Germinal center (tissue), 1 donor: Measurements from ENCODE around the gene ACTL6B.
"Not testable (repeated sequence)": the region's sequence is repeated elsewhere in the genome, so short reads cannot be mapped to it uniquely, and the experiment has no call there.

Experiments used
- DNase-seq: peaks from one replicate; pipeline ENCODE4 v3.0.0; 2012; ENCODE audit warnings: mixed read lengths, low spot score

ACTL6B gene

GRCh38 chr7:100655908-100656674 is at the start of gene ACTL6B:
Gene ACTL6B, minus strand, starts transcription at chr7:100656448. Its CDS starts 94 bp downstream, at chr7:100656354.
- DNase-seq = peak; percentile 70

- peak; percentile 85 for DNase-seq
Observed at GRCh38 chr7:100705320-100705752, 49.1 kb upstream of the ACTL6B start.

GRCh38 chr7:100701089-100701488 is 44.8 kb upstream of the ACTL6B start:
- not testable (repeated sequence) for DNase-seq

- no peak for DNase-seq
Observed at GRCh38 chr7:100699018-100699417, 42.8 kb upstream of the ACTL6B start.

- no peak for DNase-seq
Observed at GRCh38 chr7:100696123-100696521, 39.9 kb upstream of the ACTL6B start.

- peak; percentile 86 for DNase-seq
Observed at GRCh38 chr7:100694098-100694745, 38.0 kb upstream of the ACTL6B start, which contains the start of gene GIGYF1. Gene GIGYF1, minus strand, starts transcription at chr7:100694250. Its CDS starts 6,012 bp downstream, at chr7:100688238.

GRCh38 chr7:100693312-100694097 is 37.3 kb upstream of the ACTL6B start:
- no peak for DNase-seq

- peak; percentile 2 for DNase-seq
Observed at GRCh38 chr7:100692578-100692961, 36.3 kb upstream of the ACTL6B start.

GRCh38 chr7:100691676-100692577 is 35.7 kb upstream of the ACTL6B start:
- DNase-seq = peak; percentile 85

GRCh38 chr7:100689230-100690135 is 33.2 kb upstream of the ACTL6B start:
- DNase-seq = no peak

GRCh38 chr7:100688326-100688860 is 32.1 kb upstream of the ACTL6B start:
- DNase-seq = no peak

- DNase-seq = no peak
Observed at GRCh38 chr7:100687751-100688300, 31.6 kb upstream of the ACTL6B start.

- DNase-seq = no peak
Observed at GRCh38 chr7:100687261-100687660, 31.0 kb upstream of the ACTL6B start.

GRCh38 chr7:100686822-100687211 is 30.6 kb upstream of the ACTL6B start:
- no peak for DNase-seq

- DNase-seq = no peak
Observed at GRCh38 chr7:100686201-100686821, 30.1 kb upstream of the ACTL6B start.

GRCh38 chr7:100685631-100686145 is 29.4 kb upstream of the ACTL6B start:
- DNase-seq = no peak

- DNase-seq = no peak
Observed at GRCh38 chr7:100685049-100685605, 28.9 kb upstream of the ACTL6B start.

- no peak for DNase-seq
Observed at GRCh38 chr7:100684534-100685042, 28.3 kb upstream of the ACTL6B start.
